Measurements from ENCODE around the gene KIAA0232. TPM values are rescaled to one million over a fixed set of nuclear protein-coding genes. Genes with fewer than 3 reads are reported as not detected.

Gene KIAA0232
- polyA plus RNA-seq, 1 donor from 2014 or later = 57.6 TPM

DNA sequence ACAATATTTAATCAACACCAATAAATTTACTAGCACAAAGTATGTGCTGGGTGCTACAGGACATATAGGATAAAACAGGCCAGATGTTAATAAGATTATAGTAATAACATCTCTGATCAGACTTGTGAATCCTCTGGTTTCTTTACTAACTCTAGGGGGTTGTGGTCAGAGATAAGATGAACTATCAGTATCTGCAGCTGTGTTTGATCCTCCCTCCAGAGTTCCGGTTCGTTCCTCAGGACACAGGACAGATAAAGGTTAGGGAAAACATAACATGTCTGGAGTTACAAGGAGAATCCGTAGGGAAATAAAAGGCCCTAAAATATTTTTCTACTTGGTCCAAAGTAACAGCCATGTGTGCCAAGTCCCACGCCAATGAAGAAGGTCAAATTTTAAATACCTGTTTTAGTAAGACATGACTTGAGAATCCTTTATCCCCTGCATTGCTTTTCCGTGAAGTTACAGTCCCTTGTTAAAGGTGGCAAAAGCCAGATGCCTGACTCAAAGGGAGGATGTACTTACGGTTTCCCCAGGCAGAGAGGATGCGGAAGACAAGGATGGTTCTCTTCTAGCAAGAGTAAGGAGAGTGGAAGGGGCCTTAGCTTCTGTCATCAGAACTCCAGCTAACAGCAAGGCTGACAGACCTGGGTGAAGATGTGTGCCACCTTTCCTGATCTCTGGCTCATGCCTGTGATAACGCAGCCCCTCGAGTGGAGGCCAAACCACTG lies 44.4 kb downstream of the KIAA0232 start:
- no peak for TF ChIP-seq RAD21 (conservative IDR thresholded peaks at IDR 0.05)
- no peak for TF ChIP-seq TAF1 (IDR thresholded peaks at IDR 0.05; ENCODE audit: low read depth)
- no peak for TF ChIP-seq EP300 (conservative IDR thresholded peaks at IDR 0.05; ENCODE audit: poor library complexity, severe bottlenecking)
- TF ChIP-seq MXI1 (conservative IDR thresholded peaks at IDR 0.05; ENCODE audit: poor library complexity, severe bottlenecking) = no peak
- TF ChIP-seq, protein P1, sequence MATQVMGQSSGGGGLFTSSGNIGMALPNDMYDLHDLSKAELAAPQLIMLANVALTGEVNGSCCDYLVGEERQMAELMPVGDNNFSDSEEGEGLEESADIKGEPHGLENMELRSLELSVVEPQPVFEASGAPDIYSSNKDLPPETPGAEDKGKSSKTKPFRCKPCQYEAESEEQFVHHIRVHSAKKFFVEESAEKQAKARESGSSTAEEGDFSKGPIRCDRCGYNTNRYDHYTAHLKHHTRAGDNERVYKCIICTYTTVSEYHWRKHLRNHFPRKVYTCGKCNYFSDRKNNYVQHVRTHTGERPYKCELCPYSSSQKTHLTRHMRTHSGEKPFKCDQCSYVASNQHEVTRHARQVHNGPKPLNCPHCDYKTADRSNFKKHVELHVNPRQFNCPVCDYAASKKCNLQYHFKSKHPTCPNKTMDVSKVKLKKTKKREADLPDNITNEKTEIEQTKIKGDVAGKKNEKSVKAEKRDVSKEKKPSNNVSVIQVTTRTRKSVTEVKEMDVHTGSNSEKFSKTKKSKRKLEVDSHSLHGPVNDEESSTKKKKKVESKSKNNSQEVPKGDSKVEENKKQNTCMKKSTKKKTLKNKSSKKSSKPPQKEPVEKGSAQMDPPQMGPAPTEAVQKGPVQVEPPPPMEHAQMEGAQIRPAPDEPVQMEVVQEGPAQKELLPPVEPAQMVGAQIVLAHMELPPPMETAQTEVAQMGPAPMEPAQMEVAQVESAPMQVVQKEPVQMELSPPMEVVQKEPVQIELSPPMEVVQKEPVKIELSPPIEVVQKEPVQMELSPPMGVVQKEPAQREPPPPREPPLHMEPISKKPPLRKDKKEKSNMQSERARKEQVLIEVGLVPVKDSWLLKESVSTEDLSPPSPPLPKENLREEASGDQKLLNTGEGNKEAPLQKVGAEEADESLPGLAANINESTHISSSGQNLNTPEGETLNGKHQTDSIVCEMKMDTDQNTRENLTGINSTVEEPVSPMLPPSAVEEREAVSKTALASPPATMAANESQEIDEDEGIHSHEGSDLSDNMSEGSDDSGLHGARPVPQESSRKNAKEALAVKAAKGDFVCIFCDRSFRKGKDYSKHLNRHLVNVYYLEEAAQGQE (IDR thresholded peaks at IDR 0.05; ENCODE audit: borderline replicate concordance) = no peak
- TF ChIP-seq EZH2 (IDR thresholded peaks at IDR 0.05; ENCODE audit: borderline replicate concordance, insufficient read depth, low read length, poor library complexity, severe bottlenecking) = no peak
- TF ChIP-seq SMC3 (conservative IDR thresholded peaks at IDR 0.05; ENCODE audit: poor library complexity) = no peak

GRCh38 chr4:6829086-6829485 lies 46.6 kb downstream of the KIAA0232 start:
- no peaks in the 10 kb centered on the region for H3F3A ChIP-seq (ENCODE audit: insufficient read depth, low read length, poor library complexity, severe bottlenecking)
- H3K36me3 ChIP-seq (ENCODE audit: insufficient read depth, low read length) = no peaks in the 10 kb centered on the region
- TF ChIP-seq CTCF (IDR thresholded peaks at IDR 0.05; ENCODE audit: poor library complexity, severe bottlenecking) (no peak), TAF1 (IDR thresholded peaks at IDR 0.05; ENCODE audit: low read depth) (no peak), RAD21 (conservative IDR thresholded peaks at IDR 0.05) (no peak), EP300 (conservative IDR thresholded peaks at IDR 0.05; ENCODE audit: poor library complexity, severe bottlenecking) (no peak), SMC3 (conservative IDR thresholded peaks at IDR 0.05; ENCODE audit: poor library complexity) (no peak), MXI1 (conservative IDR thresholded peaks at IDR 0.05; ENCODE audit: poor library complexity, severe bottlenecking) (no peak), EZH2 (IDR thresholded peaks at IDR 0.05; ENCODE audit: borderline replicate concordance, insufficient read depth, low read length, poor library complexity, severe bottlenecking) (no peak), POLR2AphosphoS5 (IDR thresholded peaks at IDR 0.05) (no peak)
- TF ChIP-seq, protein P1 (IDR thresholded peaks at IDR 0.05; ENCODE audit: borderline replicate concordance) = no peak
- H3K27me3 ChIP-seq (ENCODE audit: insufficient read depth, low read depth, low read length) = no peaks in the 10 kb centered on the region
- no peak overlapping the region for H2AFZ ChIP-seq (ENCODE audit: low read depth, low read length)
- no peak overlapping the region for H3K27ac ChIP-seq (ENCODE audit: low read length)
- H3K9ac ChIP-seq (ENCODE audit: low read length) = no peak overlapping the region
- no peaks in the 10 kb centered on the region for H3K9me3 ChIP-seq (ENCODE audit: low read length)
- H3K4me3 ChIP-seq (ENCODE audit: low read length) = no peak overlapping the region
- H3K9me2 ChIP-seq (ENCODE audit: insufficient read depth, low read length) = no peaks in the 10 kb centered on the region
- no peaks in the 10 kb centered on the region for H4K20me1 ChIP-seq (ENCODE audit: insufficient read depth)
- H3K79me2 ChIP-seq (replicated peaks; ENCODE audit: insufficient read depth, low read length) = peaks cover 29% of the 10 kb centered on the region
- no peak overlapping the region for H3K4me2 ChIP-seq (ENCODE audit: low read length)

More for the DNA sequence above, 44.4 kb downstream of the KIAA0232 start:
- Histone ChIP-seq H3K79me2 (replicated peaks; ENCODE audit: insufficient read depth, low read length) (peaks cover 37% of the 10 kb centered on the region), H3K9ac (ENCODE audit: low read length) (no peak overlapping the region), H3K4me2 (ENCODE audit: low read length) (no peak overlapping the region), H2AFZ (ENCODE audit: low read depth, low read length) (no peak overlapping the region), H3K36me3 (ENCODE audit: insufficient read depth, low read length) (no peaks in the 10 kb centered on the region), H3F3A (ENCODE audit: insufficient read depth, low read length, poor library complexity, severe bottlenecking) (no peaks in the 10 kb centered on the region), H4K20me1 (ENCODE audit: insufficient read depth) (no peaks in the 10 kb centered on the region), H3K9me3 (ENCODE audit: low read length) (no peaks in the 10 kb centered on the region), H3K4me3 (ENCODE audit: low read length) (no peak overlapping the region), H3K9me2 (ENCODE audit: insufficient read depth, low read length) (no peaks in the 10 kb centered on the region), H3K27ac (ENCODE audit: low read length) (no peak overlapping the region), H3K27me3 (ENCODE audit: insufficient read depth, low read depth, low read length) (no peaks in the 10 kb centered on the region)

Measured in neural cell (in vitro differentiated cells).